Epithelial cell of esophagus (primary cell): ENCODE results near the gene STX11.

Experiments used
- DNase-seq: peaks from one replicate; pipeline ENCODE4 v3.0.0; 2010; ENCODE audit warnings: low read depth
- H3K4me3 ChIP-seq: 2 replicates; pipeline ENCODE4 v1.5.1; 2011; ENCODE audit warnings: mild to moderate bottlenecking, low read length, control low read depth
- TF ChIP-seq, protein P1 (sequence below): IDR thresholded peaks from 2 replicates; pipeline ENCODE4 v1.5.1; 2011; ENCODE audit warnings: low read depth, mild to moderate bottlenecking, low read length, control low read depth, inconsistent platforms; ENCODE audit not compliant: insufficient read depth; ENCODE audit errors: missing control alignments

The STX11 gene

DNA sequence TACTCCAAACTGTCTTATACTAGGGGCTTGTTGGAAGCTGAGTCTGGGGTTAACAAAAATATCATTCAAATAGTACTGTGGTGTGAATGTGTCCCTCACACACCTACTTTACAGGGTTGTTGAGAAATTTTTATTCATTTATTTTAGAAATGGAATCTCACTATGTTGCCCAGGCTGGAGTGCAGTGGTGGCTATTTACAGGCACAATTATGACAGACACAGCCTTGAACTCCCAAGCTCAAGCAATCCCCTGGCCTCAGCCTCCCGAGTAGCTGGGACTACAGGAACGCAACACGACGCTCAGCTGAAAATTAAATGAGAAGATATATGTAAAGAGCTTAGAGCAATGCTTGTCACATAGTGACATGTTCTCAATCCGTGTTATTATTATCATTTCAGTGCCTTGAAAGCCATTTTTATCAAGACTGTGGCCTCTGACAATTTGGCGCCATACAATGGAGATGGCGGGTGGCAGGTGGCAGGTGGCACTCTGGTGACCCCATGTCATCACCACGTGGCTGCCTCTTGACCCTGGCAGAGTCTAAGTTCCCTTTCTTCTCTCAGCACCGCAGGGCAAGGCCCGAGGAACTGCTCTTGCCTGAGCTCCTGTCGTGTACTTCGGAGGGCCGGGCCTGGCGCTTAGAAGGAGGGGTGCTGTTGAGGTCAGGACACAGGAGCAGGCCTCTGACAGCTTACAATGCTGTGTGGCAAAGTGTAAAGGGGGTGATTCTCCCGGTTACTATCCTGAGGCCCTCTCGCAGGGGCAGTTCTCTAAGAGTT is 64.5 kb downstream of the STX11 start:
- no peak for DNase-seq
- no peak overlapping the region for H3K4me3 ChIP-seq
- TF ChIP-seq, protein P1, sequence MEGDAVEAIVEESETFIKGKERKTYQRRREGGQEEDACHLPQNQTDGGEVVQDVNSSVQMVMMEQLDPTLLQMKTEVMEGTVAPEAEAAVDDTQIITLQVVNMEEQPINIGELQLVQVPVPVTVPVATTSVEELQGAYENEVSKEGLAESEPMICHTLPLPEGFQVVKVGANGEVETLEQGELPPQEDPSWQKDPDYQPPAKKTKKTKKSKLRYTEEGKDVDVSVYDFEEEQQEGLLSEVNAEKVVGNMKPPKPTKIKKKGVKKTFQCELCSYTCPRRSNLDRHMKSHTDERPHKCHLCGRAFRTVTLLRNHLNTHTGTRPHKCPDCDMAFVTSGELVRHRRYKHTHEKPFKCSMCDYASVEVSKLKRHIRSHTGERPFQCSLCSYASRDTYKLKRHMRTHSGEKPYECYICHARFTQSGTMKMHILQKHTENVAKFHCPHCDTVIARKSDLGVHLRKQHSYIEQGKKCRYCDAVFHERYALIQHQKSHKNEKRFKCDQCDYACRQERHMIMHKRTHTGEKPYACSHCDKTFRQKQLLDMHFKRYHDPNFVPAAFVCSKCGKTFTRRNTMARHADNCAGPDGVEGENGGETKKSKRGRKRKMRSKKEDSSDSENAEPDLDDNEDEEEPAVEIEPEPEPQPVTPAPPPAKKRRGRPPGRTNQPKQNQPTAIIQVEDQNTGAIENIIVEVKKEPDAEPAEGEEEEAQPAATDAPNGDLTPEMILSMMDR, result no peak

DNA sequence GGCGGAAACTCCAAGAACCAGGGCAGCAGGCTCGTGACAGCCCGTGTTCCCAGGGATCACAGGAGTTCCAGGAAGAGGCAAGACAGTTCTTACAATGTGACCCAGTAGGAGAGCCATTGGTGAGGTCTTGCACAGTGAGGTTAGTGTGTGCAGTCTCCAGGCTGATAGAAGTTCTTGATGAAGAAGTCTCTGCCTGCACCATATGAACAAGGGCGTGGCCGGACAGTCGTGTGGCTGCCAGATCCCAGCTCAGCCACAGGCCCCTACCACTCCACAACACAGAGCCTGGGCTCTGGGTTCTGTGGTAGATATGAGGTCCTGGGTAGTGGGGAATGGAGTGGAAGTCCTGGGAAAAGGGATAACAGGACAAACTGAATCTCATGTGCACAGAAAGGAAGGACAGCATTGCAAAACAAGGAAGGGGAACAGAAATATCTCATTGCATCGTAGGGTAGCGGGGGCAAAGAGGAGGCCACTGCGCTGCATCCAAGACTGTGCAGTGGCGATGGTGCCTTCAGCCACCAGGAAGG is 65.2 kb downstream of the STX11 start:
- TF ChIP-seq, protein P1, result no peak
- peak overlapping the region; percentile 46 for H3K4me3 ChIP-seq
- peak; percentile 27 for DNase-seq

DNA sequence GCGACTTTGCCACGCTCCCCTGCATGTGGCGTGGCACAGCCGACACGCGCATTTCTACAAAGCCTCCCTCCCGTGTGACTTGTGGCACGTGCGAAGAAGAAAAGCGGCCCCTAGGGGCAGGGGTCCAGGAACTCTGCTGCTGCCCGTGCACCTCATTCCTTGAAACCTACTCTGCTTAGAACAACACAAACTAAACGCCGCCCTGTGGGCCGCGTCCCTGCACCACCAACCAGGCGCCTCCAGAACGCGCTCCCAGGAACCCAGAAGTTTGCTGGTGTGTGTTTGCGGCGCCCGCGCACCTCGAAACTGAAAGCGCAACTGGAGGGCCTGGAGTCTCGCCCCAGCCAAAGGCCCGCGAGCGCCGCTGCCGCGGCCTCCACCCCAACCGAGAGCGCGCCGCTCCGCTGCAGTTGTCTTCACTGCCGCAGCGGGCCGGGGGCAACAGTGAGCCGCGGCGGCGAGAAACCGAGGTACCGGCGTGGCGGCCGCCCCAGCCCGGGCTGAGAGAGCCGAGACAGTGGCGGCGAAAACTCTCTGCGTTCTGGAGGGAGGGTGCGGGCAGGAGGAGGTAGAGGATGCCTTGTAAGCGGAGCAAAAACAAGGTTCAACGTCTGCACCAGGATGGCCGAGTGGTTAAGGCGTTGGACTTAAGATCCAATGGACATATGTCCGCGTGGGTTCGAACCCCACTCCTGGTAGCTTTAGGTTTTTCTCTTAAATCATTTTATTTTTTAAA is 65.8 kb downstream of the STX11 start:
- peak overlapping the region; percentile 46 for H3K4me3 ChIP-seq
- DNase-seq, result peak; percentile 94
- TF ChIP-seq, protein P1, result peak; percentile 42

GRCh38 chr6:144216668-144217218 is 66.4 kb downstream of the STX11 start:
- no peak for DNase-seq
- TF ChIP-seq, protein P1, result peak; percentile 33
- peak overlapping the region; percentile 46 for H3K4me3 ChIP-seq

- no peak overlapping the region for H3K4me3 ChIP-seq
- no peak for DNase-seq
- TF ChIP-seq, protein P1, result no peak
These were observed 66.9 kb downstream of the STX11 start for GRCh38 chr6:144217264-144217663.

DNA sequence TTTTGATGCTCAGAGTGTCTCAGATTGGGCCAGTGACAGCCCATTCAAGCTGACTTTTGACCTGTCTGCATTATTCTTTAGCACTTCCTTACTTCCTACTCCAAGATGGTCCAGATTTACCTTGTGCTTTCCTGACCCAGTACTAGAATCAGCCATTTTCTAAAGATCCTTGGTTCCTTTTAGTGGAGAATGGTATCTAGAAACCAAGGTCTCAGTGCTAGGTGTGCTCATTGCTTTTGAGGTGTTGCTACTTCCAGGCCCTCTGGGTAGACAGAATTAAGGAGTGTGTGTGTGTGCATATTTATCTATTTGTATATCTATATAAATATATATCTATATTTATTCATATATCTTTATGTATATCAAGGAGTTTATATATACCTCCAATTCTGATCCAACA is 67.5 kb downstream of the STX11 start:
- no peak overlapping the region for H3K4me3 ChIP-seq
- TF ChIP-seq, protein P1, result no peak
- DNase-seq, result no peak
